ENCODE results near the gene SCO1. TPM values are rescaled to one million over a fixed set of nuclear protein-coding genes. Genes with fewer than 3 reads are reported as not detected.

The SCO1 gene
- total RNA-seq, 1 donor, result 18.8 TPM

GRCh38 chr17:10631048-10631700 is 66.2 kb downstream of the SCO1 start:
- TF ChIP-seq CTCF (IDR thresholded peaks at IDR 0.05; ENCODE audit: extremely low read depth, low read depth, low read length), result peak; percentile 93
- Histone ChIP-seq H3K4me1 (ENCODE audit: insufficient read depth, low read length) (no peaks in the 10 kb centered on the region), H3K4me3 (ENCODE audit: insufficient read depth, low read length) (no peak overlapping the region), H3K79me2 (ENCODE audit: insufficient read depth, low read length) (no peaks in the 10 kb centered on the region), H3K36me3 (ENCODE audit: insufficient read depth, low read length) (no peaks in the 10 kb centered on the region), H4K20me1 (ENCODE audit: insufficient read depth, low read length) (no peaks in the 10 kb centered on the region), H3K27ac (ENCODE audit: low read depth, low read length) (no peak overlapping the region), H3K9me3 (ENCODE audit: low read depth, low read length) (no peaks in the 10 kb centered on the region), H2AFZ (ENCODE audit: low read length) (peak overlapping the region; percentile 2), H3K27me3 (ENCODE audit: insufficient read depth, low read length) (no peaks in the 10 kb centered on the region), H3K4me2 (ENCODE audit: insufficient read depth, low read length) (no peak overlapping the region)
- peak; percentile 90 for DNase-seq (ENCODE audit: insufficient read length, low spot score, missing footprints)

- Histone ChIP-seq H3K4me2 (ENCODE audit: insufficient read depth, low read length) (no peak overlapping the region), H3K27me3 (ENCODE audit: insufficient read depth, low read length) (no peaks in the 10 kb centered on the region), H3K4me3 (ENCODE audit: insufficient read depth, low read length) (no peak overlapping the region), H3K4me1 (ENCODE audit: insufficient read depth, low read length) (no peaks in the 10 kb centered on the region), H3K79me2 (ENCODE audit: insufficient read depth, low read length) (no peaks in the 10 kb centered on the region), H2AFZ (ENCODE audit: low read length) (no peak overlapping the region), H3K9me3 (ENCODE audit: low read depth, low read length) (no peaks in the 10 kb centered on the region), H3K36me3 (ENCODE audit: insufficient read depth, low read length) (no peaks in the 10 kb centered on the region), H4K20me1 (ENCODE audit: insufficient read depth, low read length) (no peaks in the 10 kb centered on the region), H3K27ac (ENCODE audit: low read depth, low read length) (no peak overlapping the region)
- DNase-seq (ENCODE audit: insufficient read length, low spot score, missing footprints), result no peak
- no peak for TF ChIP-seq CTCF (IDR thresholded peaks at IDR 0.05; ENCODE audit: extremely low read depth, low read depth, low read length)
Observed at GRCh38 chr17:10629706-10630105, 67.6 kb downstream of the SCO1 start.

GRCh38 chr17:10628756-10629155 is 68.6 kb downstream of the SCO1 start:
- TF ChIP-seq CTCF (IDR thresholded peaks at IDR 0.05; ENCODE audit: extremely low read depth, low read depth, low read length), result peak; percentile 32
- peaks cover 4% of the 10 kb centered on the region for H3K27me3 ChIP-seq (ENCODE audit: insufficient read depth, low read length)
- DNase-seq (ENCODE audit: insufficient read length, low spot score, missing footprints), result no peak
- H3K36me3 ChIP-seq (ENCODE audit: insufficient read depth, low read length), result no peaks in the 10 kb centered on the region
- H4K20me1 ChIP-seq (ENCODE audit: insufficient read depth, low read length), result no peaks in the 10 kb centered on the region
- H2AFZ ChIP-seq (ENCODE audit: low read length), result no peak overlapping the region
- no peak overlapping the region for H3K4me2 ChIP-seq (ENCODE audit: insufficient read depth, low read length)
- H3K79me2 ChIP-seq (ENCODE audit: insufficient read depth, low read length), result no peaks in the 10 kb centered on the region
- H3K4me3 ChIP-seq (ENCODE audit: insufficient read depth, low read length), result no peak overlapping the region
- H3K27ac ChIP-seq (ENCODE audit: low read depth, low read length), result no peak overlapping the region
- no peaks in the 10 kb centered on the region for H3K9me3 ChIP-seq (ENCODE audit: low read depth, low read length)
- H3K4me1 ChIP-seq (ENCODE audit: insufficient read depth, low read length), result no peaks in the 10 kb centered on the region

GRCh38 chr17:10626390-10626789 is 70.9 kb downstream of the SCO1 start:
- Histone ChIP-seq H3K4me3 (ENCODE audit: insufficient read depth, low read length) (no peak overlapping the region), H3K36me3 (ENCODE audit: insufficient read depth, low read length) (no peaks in the 10 kb centered on the region), H3K79me2 (ENCODE audit: insufficient read depth, low read length) (no peaks in the 10 kb centered on the region), H3K27ac (ENCODE audit: low read depth, low read length) (no peak overlapping the region), H3K4me2 (ENCODE audit: insufficient read depth, low read length) (no peak overlapping the region), H3K27me3 (ENCODE audit: insufficient read depth, low read length) (peaks cover 4% of the 10 kb centered on the region), H3K9me3 (ENCODE audit: low read depth, low read length) (no peaks in the 10 kb centered on the region), H4K20me1 (ENCODE audit: insufficient read depth, low read length) (no peaks in the 10 kb centered on the region), H3K4me1 (ENCODE audit: insufficient read depth, low read length) (no peaks in the 10 kb centered on the region), H2AFZ (ENCODE audit: low read length) (no peak overlapping the region)
- TF ChIP-seq CTCF (IDR thresholded peaks at IDR 0.05; ENCODE audit: extremely low read depth, low read depth, low read length), result no peak
- no peak for DNase-seq (ENCODE audit: insufficient read length, low spot score, missing footprints)

All from osteoblast (primary cell).